ENCODE measurements around the gene TMEM167B.

DNA sequence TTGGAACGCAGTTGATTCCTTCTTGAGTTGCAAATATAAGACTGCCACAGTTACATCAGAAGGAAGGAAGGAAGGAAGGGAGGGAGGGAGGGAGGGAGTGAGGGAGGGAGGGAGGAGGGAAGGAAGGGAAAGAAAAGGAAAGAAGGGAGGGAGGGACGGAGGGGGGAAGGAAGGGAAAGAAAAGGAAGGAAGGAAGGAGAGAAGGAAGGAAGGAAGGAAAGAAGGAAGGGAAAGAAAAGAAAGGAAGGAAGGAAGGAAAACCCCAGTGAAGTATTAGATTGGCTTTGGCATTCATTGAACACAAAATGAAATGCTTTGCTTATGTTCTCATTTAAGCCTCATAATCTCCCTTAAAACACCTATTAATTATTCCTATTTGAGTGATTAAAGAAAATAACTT lies 42.2 kb upstream of the TMEM167B start:
- TF ChIP-seq CTCF (IDR thresholded peaks at IDR 0.05; ENCODE audit: borderline replicate concordance, extremely low read depth, low read length, poor library complexity, severe bottlenecking) (no peak), EZH2 (IDR thresholded peaks at IDR 0.05; ENCODE audit: borderline replicate concordance, low read depth, low read length, severe bottlenecking) (no peak)

Measured in DND-41 (cell line).